HG03469 (cell line): ENCODE data around the gene C5orf52.
"Not testable (repeated sequence)": the region's sequence is repeated elsewhere in the genome, so short reads cannot be mapped to it uniquely, and the experiment has no call there.

Experiments
- ATAC-seq: cut with Tn5 transposase; IDR thresholded peaks from one replicate; pipeline ENCODE4 v1.9.1; 2021; ENCODE audit warnings: mild to moderate bottlenecking, moderate library complexity, moderate number of reproducible peaks; ENCODE audit not compliant: unreplicated experiment

C5orf52 gene

DNA sequence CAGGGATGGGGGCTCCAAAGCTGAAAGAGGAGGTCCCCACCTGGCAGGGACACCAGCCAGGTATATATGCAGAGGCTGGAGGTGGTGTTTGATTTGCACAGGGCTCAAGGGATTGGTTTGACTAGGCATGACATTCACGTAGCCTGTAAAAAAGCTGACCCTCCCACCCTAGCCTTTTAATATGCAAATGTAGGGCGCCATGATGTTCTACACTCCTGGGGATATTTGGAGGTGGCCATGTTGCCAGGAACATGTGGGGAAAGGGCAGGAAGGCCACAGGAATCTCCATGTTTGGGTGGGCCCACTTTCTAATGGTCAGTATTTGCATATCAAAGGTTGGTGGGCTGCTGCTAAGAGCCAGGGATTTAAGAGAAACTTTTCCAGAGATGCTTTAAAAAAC lies 47.9 kb downstream of the C5orf52 start:
- ATAC-seq = no peak

- ATAC-seq = no peak
Measured at GRCh38 chr5:157721159-157721558, 49.8 kb downstream of the C5orf52 start.

DNA sequence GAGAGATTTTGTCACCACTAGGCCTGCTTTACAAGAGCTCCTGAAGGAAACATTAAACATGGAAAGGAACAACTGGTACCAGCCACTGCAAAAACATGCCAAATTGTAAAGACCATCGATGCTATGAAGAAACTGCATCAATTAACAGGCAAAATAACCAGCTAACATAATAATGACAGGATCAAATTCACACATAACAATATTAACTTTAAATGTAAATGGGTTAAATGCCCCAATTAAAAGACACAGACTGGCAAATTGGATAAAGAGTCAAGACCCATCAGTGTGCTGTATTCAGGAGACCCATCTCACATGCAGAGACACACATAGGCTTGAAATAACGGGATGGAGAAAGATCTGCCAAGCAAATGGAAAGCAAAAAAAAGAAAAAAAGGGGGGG lies 51.6 kb downstream of the C5orf52 start:
- ATAC-seq = not testable (repeated sequence)

DNA sequence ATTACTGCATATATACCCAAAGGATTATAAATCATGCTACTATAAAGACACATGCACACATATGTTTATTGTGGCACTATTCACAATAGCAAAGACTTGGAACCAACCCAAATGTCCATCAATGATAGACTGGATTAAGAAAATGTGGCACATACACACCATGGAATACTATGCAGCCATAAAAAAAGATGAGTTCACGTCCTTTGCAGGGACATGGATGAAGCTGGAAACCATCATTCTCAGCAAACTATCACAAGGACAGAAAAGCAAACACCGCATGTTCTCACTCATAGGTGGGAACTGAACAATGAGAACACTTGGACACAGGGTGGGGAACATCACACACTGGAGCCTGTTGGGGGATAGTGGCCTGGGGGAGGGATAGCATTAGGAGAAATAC lies 55.3 kb downstream of the C5orf52 start:
- not testable (repeated sequence) for ATAC-seq

DNA sequence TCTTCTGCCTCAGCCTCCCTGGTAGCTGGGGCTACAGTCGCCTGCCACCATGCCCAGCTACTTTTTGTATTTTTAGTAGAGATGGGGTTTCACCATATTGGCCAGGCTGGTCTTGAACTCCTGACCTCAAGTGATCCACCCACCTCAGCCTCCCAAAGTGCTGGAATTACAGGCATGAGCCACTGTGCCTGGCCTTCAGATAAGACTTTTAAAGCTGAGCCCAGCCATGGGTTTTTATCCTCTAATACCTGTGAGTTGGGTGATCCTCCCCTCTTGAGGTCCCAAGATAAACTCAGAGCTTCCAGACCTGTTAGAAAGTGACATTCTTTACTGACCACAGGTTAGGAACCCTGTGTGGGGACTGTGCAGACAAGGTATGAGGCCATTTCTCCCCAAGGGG lies 56.5 kb downstream of the C5orf52 start:
- not testable (repeated sequence) for ATAC-seq
